Lower leg skin (tissue), 3 donors: ENCODE results near the gene ZG16.

Source experiments
- CTCF ChIP-seq, 3 donors: fragments of 450-650 bp; IDR thresholded peaks; one replicate each; pipeline ENCODE4 v1.5.1; 2016; ENCODE audit warnings: antibody characterized with exemption in 3 of 3, mild to moderate bottlenecking in 3 of 3, moderate library complexity in 2 of 3
- POLR2A ChIP-seq, 2 donors: fragments of 450-650 bp; IDR thresholded peaks; one replicate each; pipeline ENCODE4 v1.6.1; 2016 to 2017; ENCODE audit warnings: antibody characterized with exemption in 2 of 2, mild to moderate bottlenecking in 1 of 2, moderate library complexity in 1 of 2

DNA sequence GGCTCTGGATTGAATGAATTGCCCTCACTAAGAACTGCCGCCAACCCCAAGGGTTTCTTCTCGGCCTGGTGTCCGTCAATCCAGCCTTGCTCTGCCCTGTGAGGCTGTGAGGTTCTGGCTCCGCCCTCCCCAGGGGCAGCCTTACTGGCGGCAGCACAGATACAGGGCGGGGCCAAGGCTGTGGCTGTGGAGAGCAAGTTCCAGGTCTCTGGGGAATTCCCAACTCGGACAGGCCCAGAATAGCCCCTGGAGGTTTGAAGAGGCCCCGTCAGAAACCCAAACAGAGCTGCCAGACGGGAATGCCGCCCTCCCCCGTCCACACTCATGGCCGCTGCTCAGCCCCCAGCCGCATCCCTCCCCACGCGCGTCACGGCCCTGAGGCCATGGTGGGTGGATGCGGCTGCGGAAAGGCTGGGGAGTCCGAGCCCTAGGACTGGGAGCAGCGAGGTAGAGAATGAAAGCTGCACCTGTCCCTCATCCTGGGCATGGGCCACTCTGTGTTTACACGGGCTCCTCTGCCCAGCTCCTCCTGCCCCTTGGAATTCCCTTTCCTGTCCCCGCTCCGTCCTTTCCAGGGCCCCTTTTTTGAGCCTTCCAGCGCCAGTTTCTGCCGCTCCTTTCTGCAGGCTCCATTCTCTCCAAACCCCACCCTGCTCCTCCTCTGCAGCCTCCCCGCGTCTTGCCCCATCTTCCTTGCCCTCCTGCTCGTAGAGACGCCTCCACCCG lies 33.3 kb downstream of the ZG16 start:
- TF ChIP-seq CTCF (IDR thresholded peaks at IDR 0.05) (no peak), POLR2A (IDR thresholded peaks at IDR 0.05) (no peak)
